Activated CD4-positive, alpha-beta T cell treated with anti-CD3 and anti-CD28 coated beads, Interleukin-2, amount 50 U/mL, for 24 hours (primary cell): ENCODE data around the gene MBOAT1.

Source experiments
- DNase-seq, 2 donors: peaks; one replicate each; pipeline ENCODE4 v3.0.0-alpha.2; 2020; ENCODE audit warnings: low read depth in 1 of 2, low spot score in 1 of 2

Gene MBOAT1

GRCh38 chr6:20055916-20056315 lies 156.4 kb downstream of the MBOAT1 start:
- no peak for DNase-seq
